Muscle of leg (tissue), 16 donors: Measurements from ENCODE around the gene RNASE12. TPM values are rescaled to one million over a fixed set of nuclear protein-coding genes. Genes with fewer than 3 reads are reported as not detected.

ENCODE experiments used
- DNase-seq: peaks from one replicate; pipeline ENCODE4 v3.0.0; 2013
- H3K27ac ChIP-seq: one replicate; pipeline ENCODE4 v1.5.1; 2013; ENCODE audit warnings: mild to moderate bottlenecking, low read length, control low read depth
- H3K27me3 ChIP-seq: one replicate; pipeline ENCODE4 v1.6.1; 2013; ENCODE audit warnings: low read length; ENCODE audit not compliant: control insufficient read depth, insufficient read depth
- H3K36me3 ChIP-seq: one replicate; pipeline ENCODE4 v1.6.1; 2013; ENCODE audit warnings: low read length; ENCODE audit not compliant: control insufficient read depth, insufficient read depth
- H3K4me1 ChIP-seq: one replicate; pipeline ENCODE4 v1.6.1; 2013; ENCODE audit warnings: low read length; ENCODE audit not compliant: control insufficient read depth, insufficient read depth
- H3K4me3 ChIP-seq: one replicate; pipeline ENCODE4 v1.5.1; 2013; ENCODE audit warnings: low read length, control low read depth
- H3K9me3 ChIP-seq: replicated peaks from 2 replicates; pipeline ENCODE4 v1.6.1; 2013; ENCODE audit warnings: low read depth, low read length; ENCODE audit not compliant: control insufficient read depth
- WGBS: methylation state at CpG from one replicate; pipeline ENCODE4 v1.1.5; 2013; ENCODE audit warnings: missing lambda C conversion rate; ENCODE audit not compliant: insufficient coverage; 5-methylcytosine and 5-hydroxymethylcytosine counted together
- long read RNA-seq, 11 donors: transcript quantifications; one replicate each; lab custom pipeline, GENCODE V29; 2026
- polyA plus RNA-seq, 8 donors: library from polyadenylated mRNA; unstranded; fragments of 120-200 nt; gene quantifications; one replicate each; pipeline versions ENCODE4 v1.2.1 to v1.2.3, GENCODE V29; 2013; ENCODE audit warnings: inconsistent platforms in 1 of 8, low replicate concordance in 1 of 8; ENCODE audit not compliant: insufficient read length in 8 of 8, insufficient read depth in 1 of 8
- total RNA-seq: library from RNA; stranded (reverse); fragments of 120-200 nt; gene quantifications from one replicate; pipeline ENCODE4 v1.2.4, GENCODE V29; 2013

RNASE12 gene
- total RNA-seq = not detected
- not detected for polyA plus RNA-seq
- long read RNA-seq, donor 1 = 0 reads
- long read RNA-seq, donor 2 = 0 reads
- long read RNA-seq, donor 3 = 0 reads
- long read RNA-seq, donor 4 = 0 reads
- long read RNA-seq, donor 5 = 0 reads
- long read RNA-seq, donor 6 = 0 reads
- long read RNA-seq, donor 7 = 0 reads
- long read RNA-seq, donor 8 = 0 reads
- long read RNA-seq, donor 9 = 0 reads
- long read RNA-seq, donor 10 = 0 reads
- long read RNA-seq, donor 11 = 0 reads

GRCh38 chr14:20591235-20591634 is at the start of gene RNASE12:
Gene RNASE12, minus strand, starts transcription at chr14:20591376. Its CDS starts 653 bp downstream, at chr14:20590723.
- H3K9me3 ChIP-seq = no peaks in the 10 kb centered on the region
- no peak within 1 kb of the TSS for H3K27ac ChIP-seq
- no peak within 1 kb of the TSS for H3K4me3 ChIP-seq
- 40% methylated on average over 2 of the region's 4 CpGs for WGBS
- H3K4me1 ChIP-seq = no peaks in the 10 kb centered on the region
- no peak for DNase-seq
- no peaks in the 10 kb centered on the region for H3K36me3 ChIP-seq
- no peaks in the 10 kb centered on the region for H3K27me3 ChIP-seq

GRCh38 chr14:20632831-20633691 is 41.9 kb upstream of the RNASE12 start:
- DNase-seq = peak; percentile 48
- Histone ChIP-seq H3K27ac (no peak overlapping the region), H3K27me3 (peaks cover 52% of the 10 kb centered on the region), H3K4me3 (no peak overlapping the region), H3K4me1 (peaks cover 22% of the 10 kb centered on the region), H3K36me3 (no peaks in the 10 kb centered on the region), H3K9me3 (no peaks in the 10 kb centered on the region)
- 1% methylated on average over 21 of the region's 45 CpGs for WGBS

- Histone ChIP-seq H3K4me3 (no peak overlapping the region), H3K36me3 (no peaks in the 10 kb centered on the region), H3K27ac (no peak overlapping the region), H3K9me3 (no peaks in the 10 kb centered on the region), H3K4me1 (peaks cover 22% of the 10 kb centered on the region), H3K27me3 (peaks cover 54% of the 10 kb centered on the region)
- WGBS = under 1% methylated on average over 15 of the region's 19 CpGs
- DNase-seq = no peak
Measured at GRCh38 chr14:20632448-20632830, 41.3 kb upstream of the RNASE12 start.

GRCh38 chr14:20631880-20632389 is 40.8 kb upstream of the RNASE12 start:
- Histone ChIP-seq H3K4me3 (peak overlapping the region; percentile 5), H3K27me3 (peaks cover 56% of the 10 kb centered on the region), H3K36me3 (no peaks in the 10 kb centered on the region), H3K27ac (no peak overlapping the region), H3K4me1 (peaks cover 22% of the 10 kb centered on the region), H3K9me3 (no peaks in the 10 kb centered on the region)
- 0% methylated on average over 7 of the region's 18 CpGs for whole genome bisulfite sequencing
- peak; percentile 71 for DNase-seq

- Histone ChIP-seq H3K9me3 (no peaks in the 10 kb centered on the region), H3K4me3 (no peak overlapping the region), H3K27me3 (peaks cover 60% of the 10 kb centered on the region), H3K4me1 (peaks cover 23% of the 10 kb centered on the region), H3K27ac (no peak overlapping the region), H3K36me3 (no peaks in the 10 kb centered on the region)
- peak; percentile 45 for DNase-seq
- 0% methylated on average over 2 of the region's 19 CpGs for WGBS
Measured at GRCh38 chr14:20631023-20631879, 40.1 kb upstream of the RNASE12 start.

- 3% methylated on average over 21 of the region's 23 CpGs for WGBS
- DNase-seq = no peak
Measured at GRCh38 chr14:20630340-20631022, 39.3 kb upstream of the RNASE12 start.

GRCh38 chr14:20628063-20628854 is 37.1 kb upstream of the RNASE12 start:
- Histone ChIP-seq H3K27ac (no peak overlapping the region), H3K9me3 (no peaks in the 10 kb centered on the region), H3K4me1 (peaks cover 27% of the 10 kb centered on the region), H3K4me3 (no peak overlapping the region), H3K36me3 (no peaks in the 10 kb centered on the region), H3K27me3 (peaks cover 78% of the 10 kb centered on the region)
- no peak for DNase-seq
- WGBS = 38% methylated on average over 8 of the region's 10 CpGs

More at GRCh38 chr14:20630340-20631022, 39.3 kb upstream of the RNASE12 start:
- no peaks in the 10 kb centered on the region for H3K9me3 ChIP-seq
- peaks cover 25% of the 10 kb centered on the region for H3K4me1 ChIP-seq
- H3K27me3 ChIP-seq = peaks cover 68% of the 10 kb centered on the region
- no peaks in the 10 kb centered on the region for H3K36me3 ChIP-seq
- H3K27ac ChIP-seq = no peak overlapping the region
- peak overlapping the region; percentile 11 for H3K4me3 ChIP-seq

GRCh38 chr14:20627346-20628027 is 36.3 kb upstream of the RNASE12 start:
- Histone ChIP-seq H3K4me3 (no peak overlapping the region), H3K27ac (no peak overlapping the region), H3K27me3 (peaks cover 78% of the 10 kb centered on the region), H3K9me3 (no peaks in the 10 kb centered on the region), H3K4me1 (peaks cover 30% of the 10 kb centered on the region), H3K36me3 (no peaks in the 10 kb centered on the region)
- DNase-seq = no peak
- no CpG with 5 or more reads among the region's 5 CpGs for WGBS
